Neuronal stem cell (in vitro differentiated cells): ENCODE results near the gene IL37.

Experiments
- DNase-seq: peaks from one replicate; pipeline ENCODE4 v3.0.0-alpha.2; 2013; ENCODE audit warnings: low spot score
- H2AFZ ChIP-seq: one replicate; pipeline ENCODE4 v1.6.1; 2013; ENCODE audit warnings: mild to moderate bottlenecking, low read length, inconsistent platforms
- H2AK5ac ChIP-seq: 2 replicates; pipeline ENCODE4 v1.6.1; 2013; ENCODE audit warnings: low read depth, mild to moderate bottlenecking, inconsistent platforms, low read length, moderate library complexity, mixed read lengths
- H2BK120ac ChIP-seq: 2 replicates; pipeline ENCODE4 v1.6.1; 2013; ENCODE audit warnings: low read depth, mild to moderate bottlenecking, inconsistent platforms, low read length, moderate library complexity, mixed read lengths
- H2BK12ac ChIP-seq: one replicate; pipeline ENCODE4 v1.6.1; 2013; ENCODE audit warnings: low read length, inconsistent platforms
- H2BK15ac ChIP-seq: 2 replicates; pipeline ENCODE4 v1.6.1; 2013; ENCODE audit warnings: mild to moderate bottlenecking, low read length, inconsistent platforms, mixed read lengths
- H2BK5ac ChIP-seq: one replicate; pipeline ENCODE4 v1.6.1; 2013; ENCODE audit warnings: inconsistent platforms, mild to moderate bottlenecking, low read length, moderate library complexity
- H3K14ac ChIP-seq: one replicate; pipeline ENCODE4 v1.6.1; 2013; ENCODE audit warnings: low read length, inconsistent platforms
- H3K18ac ChIP-seq: 2 replicates; pipeline ENCODE4 v1.6.1; 2013; ENCODE audit warnings: low read length, inconsistent platforms
- H3K23ac ChIP-seq: 2 replicates; pipeline ENCODE4 v1.6.1; 2013; ENCODE audit warnings: low read depth, mild to moderate bottlenecking, mixed read lengths, low read length, inconsistent platforms; ENCODE audit not compliant: poor library complexity
- H3K27ac ChIP-seq: replicated peaks from 3 replicates; pipeline ENCODE4 v1.5.1; 2013; ENCODE audit warnings: low read length, inconsistent platforms
- H3K27me3 ChIP-seq, 3 experiments: 2 replicates each; pipeline ENCODE4 v1.6.1; 2013; ENCODE audit warnings: low read length in 3 of 3, mild to moderate bottlenecking in 2 of 3, inconsistent platforms in 1 of 3, low read depth in 1 of 3, mixed read lengths in 1 of 3, moderate library complexity in 1 of 3; ENCODE audit not compliant: control insufficient read depth in 3 of 3, insufficient read depth in 3 of 3
- H3K36me3 ChIP-seq, 2 donors: replicated peaks in 1 of 2; 2 replicates each; pipeline ENCODE4 v1.6.1; 2013; ENCODE audit warnings: low read length in 2 of 2; ENCODE audit not compliant: control insufficient read depth in 2 of 2, insufficient read depth in 2 of 2
- H3K4ac ChIP-seq: 2 replicates; pipeline ENCODE4 v1.6.1; 2013; ENCODE audit warnings: inconsistent platforms, mild to moderate bottlenecking, low read length, moderate library complexity
- H3K4me1 ChIP-seq, 2 donors: 1 replicate in 1 of 2; 2 replicates in 1 of 2; pipeline ENCODE4 v1.6.1; 2013; ENCODE audit warnings: low read length in 2 of 2, low read depth in 1 of 2; ENCODE audit not compliant: control insufficient read depth in 2 of 2, insufficient read depth in 1 of 2
- H3K4me2 ChIP-seq: one replicate; pipeline ENCODE4 v1.6.1; 2013; ENCODE audit warnings: mild to moderate bottlenecking, low read length, inconsistent platforms; ENCODE audit not compliant: insufficient read depth, poor library complexity, severe bottlenecking
- H3K4me3 ChIP-seq, 2 donors: 2 replicates each; pipeline ENCODE4 v1.5.1; 2013; ENCODE audit warnings: low read length in 2 of 2, mild to moderate bottlenecking in 2 of 2, inconsistent platforms in 1 of 2, moderate library complexity in 1 of 2
- H3K79me1 ChIP-seq: one replicate; pipeline ENCODE4 v1.6.1; 2013; ENCODE audit warnings: low read depth, mild to moderate bottlenecking, inconsistent platforms, low read length, moderate library complexity
- H3K9ac ChIP-seq: one replicate; pipeline ENCODE4 v1.6.1; 2013; ENCODE audit warnings: mild to moderate bottlenecking, low read depth, low read length, inconsistent platforms; ENCODE audit not compliant: poor library complexity
- H3K9me3 ChIP-seq, 2 donors: replicated peaks in 1 of 2; 2 replicates each; pipeline versions ENCODE3 to v1.6.1; 2013; ENCODE audit warnings: low read length in 2 of 2, mild to moderate bottlenecking in 2 of 2, inconsistent platforms in 1 of 2, low read depth in 1 of 2, mixed read lengths in 1 of 2, moderate library complexity in 1 of 2; ENCODE audit not compliant: control insufficient read depth in 2 of 2, insufficient read depth in 1 of 2
- H4K8ac ChIP-seq: one replicate; pipeline ENCODE4 v1.6.1; 2013; ENCODE audit warnings: low read depth, mild to moderate bottlenecking, inconsistent platforms, low read length, moderate library complexity
- H4K91ac ChIP-seq: one replicate; pipeline ENCODE4 v1.6.1; 2013; ENCODE audit warnings: low read length, low read depth, mild to moderate bottlenecking, inconsistent platforms; ENCODE audit not compliant: poor library complexity
- WGBS, 2 donors: extraction: QIAGEN DNeasy Blood & Tissue Kit; methylation state at CpG; one replicate each; pipeline ENCODE4 v1.1.7; 2013; ENCODE audit warnings: missing lambda C conversion rate in 2 of 2, mixed read lengths in 1 of 2; ENCODE audit not compliant: insufficient read length in 2 of 2, insufficient replicate concordance in 1 of 2; ENCODE audit errors: extremely low coverage in 2 of 2; 5-methylcytosine and 5-hydroxymethylcytosine counted together

The IL37 gene

DNA sequence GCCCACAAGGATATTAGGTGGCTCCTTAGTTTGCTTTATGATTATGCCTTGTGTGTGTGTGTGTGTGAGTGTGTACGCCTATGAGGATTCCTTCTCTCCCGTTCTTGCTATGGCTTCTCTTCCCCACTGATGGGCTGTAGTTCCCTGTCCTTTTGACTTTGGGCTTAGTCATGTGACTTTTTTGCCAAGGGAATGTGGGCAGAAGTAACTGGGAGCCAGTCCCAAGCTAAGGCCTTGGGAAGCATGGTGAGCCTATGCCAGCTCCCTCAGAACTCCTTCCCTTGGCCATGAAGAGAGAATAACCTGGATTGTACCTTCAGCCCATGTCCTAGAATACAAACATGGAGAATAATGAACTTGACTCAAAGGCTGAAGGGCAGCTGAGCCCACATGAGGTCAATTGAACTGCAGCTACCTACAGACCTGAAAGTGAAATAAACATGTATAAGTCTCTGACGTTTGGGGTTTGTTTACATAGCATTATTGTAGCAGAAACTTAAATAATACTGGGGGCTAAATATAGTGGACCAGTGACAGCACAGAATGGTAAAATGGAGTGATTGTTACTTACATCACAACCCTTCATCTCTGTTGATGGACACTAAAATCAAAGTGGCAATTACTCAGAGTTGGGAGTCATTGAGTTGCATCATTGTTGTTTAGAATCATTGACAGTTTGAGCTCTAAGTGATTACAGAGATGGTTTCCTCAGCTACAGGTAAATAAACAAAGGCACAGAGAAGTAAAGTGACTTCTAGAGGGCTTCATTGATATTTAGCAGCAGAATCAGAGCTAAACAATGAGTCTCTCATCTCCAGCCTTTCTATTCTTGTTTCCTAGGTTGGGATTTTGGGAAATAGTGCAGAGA, 51.6 kb downstream of the IL37 start:
- Histone ChIP-seq H2BK12ac (no peak overlapping the region), H4K91ac (no peak overlapping the region), H3K18ac (no peak overlapping the region), H3K14ac (no peak overlapping the region), H3K27ac (no peak overlapping the region), H3K79me1 (no peaks in the 10 kb centered on the region), H3K27me3 (peaks cover 0 to 3% (median 0%) of the 10 kb centered on the region in 3 experiments), H2BK15ac (no peak overlapping the region), H4K8ac (no peak overlapping the region), H3K36me3 (no peaks in the 10 kb centered on the region), H3K23ac (no peak overlapping the region), H2BK5ac (no peak overlapping the region), H2AK5ac (no peak overlapping the region), H3K4me1 (peaks cover 0 to 1% of the 10 kb centered on the region in 2 donors), H2BK120ac (no peak overlapping the region), H3K4ac (no peak overlapping the region), H3K9ac (no peak overlapping the region), H3K4me3 (no peak overlapping the region), H2AFZ (no peak overlapping the region), H3K4me2 (no peak overlapping the region), H3K9me3 (no peaks in the 10 kb centered on the region)
- no CpG with 5 or more reads among the region's 3 CpGs for WGBS, 2 donors
- DNase-seq, result no peak

- no peaks in the 10 kb centered on the region for H3K79me1 ChIP-seq
- H2BK15ac ChIP-seq, result no peak overlapping the region
- H3K4me1 ChIP-seq, result no peaks in the 10 kb centered on the region
- no peaks in the 10 kb centered on the region for H3K36me3 ChIP-seq
- H4K91ac ChIP-seq, result no peak overlapping the region
- H4K8ac ChIP-seq, result no peak overlapping the region
- no peak overlapping the region for H3K18ac ChIP-seq
- no peak overlapping the region for H3K4me3 ChIP-seq
- H3K27ac ChIP-seq, result no peak overlapping the region
- H3K23ac ChIP-seq, result no peak overlapping the region
- H3K4me2 ChIP-seq, result no peak overlapping the region
- H3K9ac ChIP-seq, result no peak overlapping the region
- no peak overlapping the region for H2BK120ac ChIP-seq
- H3K4ac ChIP-seq, result no peak overlapping the region
- no peak overlapping the region for H2BK5ac ChIP-seq
- H3K14ac ChIP-seq, result no peak overlapping the region
- no peaks in the 10 kb centered on the region for H3K9me3 ChIP-seq
- no peak overlapping the region for H2AFZ ChIP-seq
- H3K27me3 ChIP-seq, result peaks cover 0 to 3% (median 0%) of the 10 kb centered on the region in 3 experiments
- no CpG with 5 or more reads among the region's 2 CpGs for WGBS, 2 donors
- no peak overlapping the region for H2AK5ac ChIP-seq
- H2BK12ac ChIP-seq, result no peak overlapping the region
- no peak for DNase-seq
Observed at GRCh38 chr2:112967023-112967422, 56.1 kb downstream of the IL37 start.
